GM12801 (cell line): ENCODE results near the gene PIAS1.

Source experiments
- TF ChIP-seq, protein P1 (sequence below): IDR thresholded peaks from one replicate; pipeline ENCODE4 v1.5.1; 2011; ENCODE audit warnings: control low read depth; ENCODE audit not compliant: insufficient read length; ENCODE audit errors: extremely low read depth

PIAS1 gene

GRCh38 chr15:68053001-68053400 is 1.1 kb upstream of the PIAS1 start:
- TF ChIP-seq, protein P1, sequence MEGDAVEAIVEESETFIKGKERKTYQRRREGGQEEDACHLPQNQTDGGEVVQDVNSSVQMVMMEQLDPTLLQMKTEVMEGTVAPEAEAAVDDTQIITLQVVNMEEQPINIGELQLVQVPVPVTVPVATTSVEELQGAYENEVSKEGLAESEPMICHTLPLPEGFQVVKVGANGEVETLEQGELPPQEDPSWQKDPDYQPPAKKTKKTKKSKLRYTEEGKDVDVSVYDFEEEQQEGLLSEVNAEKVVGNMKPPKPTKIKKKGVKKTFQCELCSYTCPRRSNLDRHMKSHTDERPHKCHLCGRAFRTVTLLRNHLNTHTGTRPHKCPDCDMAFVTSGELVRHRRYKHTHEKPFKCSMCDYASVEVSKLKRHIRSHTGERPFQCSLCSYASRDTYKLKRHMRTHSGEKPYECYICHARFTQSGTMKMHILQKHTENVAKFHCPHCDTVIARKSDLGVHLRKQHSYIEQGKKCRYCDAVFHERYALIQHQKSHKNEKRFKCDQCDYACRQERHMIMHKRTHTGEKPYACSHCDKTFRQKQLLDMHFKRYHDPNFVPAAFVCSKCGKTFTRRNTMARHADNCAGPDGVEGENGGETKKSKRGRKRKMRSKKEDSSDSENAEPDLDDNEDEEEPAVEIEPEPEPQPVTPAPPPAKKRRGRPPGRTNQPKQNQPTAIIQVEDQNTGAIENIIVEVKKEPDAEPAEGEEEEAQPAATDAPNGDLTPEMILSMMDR, result no peak

DNA sequence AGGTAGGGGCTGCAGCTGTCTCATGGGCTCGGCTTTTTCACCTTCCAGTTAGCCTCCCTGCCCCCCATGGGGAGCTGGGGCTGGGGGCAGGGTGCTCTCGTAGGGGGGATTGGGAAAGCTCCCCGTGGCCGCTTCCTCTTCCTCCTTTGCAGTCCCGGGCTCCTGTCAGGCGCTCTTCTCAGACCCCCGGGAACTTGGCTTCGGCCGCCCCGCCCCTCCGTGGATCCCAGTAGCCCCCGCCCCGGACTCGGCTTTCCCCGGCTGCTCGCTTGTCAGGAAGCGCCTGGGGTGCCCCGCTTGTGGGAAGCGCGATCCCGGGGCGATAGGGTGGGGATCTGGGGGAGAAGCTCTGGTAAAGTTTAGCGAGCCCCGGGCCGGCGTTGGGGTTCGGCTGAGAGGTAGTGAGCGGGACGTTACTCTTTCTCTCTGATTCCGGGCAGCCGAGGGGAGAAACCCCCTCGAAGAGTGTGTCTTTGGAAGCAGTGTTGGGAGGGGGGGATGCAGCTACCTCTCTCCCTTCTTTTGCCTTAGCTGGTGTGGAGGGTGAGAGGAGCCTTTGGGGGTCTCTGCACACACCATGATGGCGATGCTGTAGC is 611 bp downstream of the PIAS1 start:
- TF ChIP-seq, protein P1, result no peak

GRCh38 chr15:68055224-68055705 is 1.1 kb downstream of the PIAS1 start:
- TF ChIP-seq, protein P1, result no peak

DNA sequence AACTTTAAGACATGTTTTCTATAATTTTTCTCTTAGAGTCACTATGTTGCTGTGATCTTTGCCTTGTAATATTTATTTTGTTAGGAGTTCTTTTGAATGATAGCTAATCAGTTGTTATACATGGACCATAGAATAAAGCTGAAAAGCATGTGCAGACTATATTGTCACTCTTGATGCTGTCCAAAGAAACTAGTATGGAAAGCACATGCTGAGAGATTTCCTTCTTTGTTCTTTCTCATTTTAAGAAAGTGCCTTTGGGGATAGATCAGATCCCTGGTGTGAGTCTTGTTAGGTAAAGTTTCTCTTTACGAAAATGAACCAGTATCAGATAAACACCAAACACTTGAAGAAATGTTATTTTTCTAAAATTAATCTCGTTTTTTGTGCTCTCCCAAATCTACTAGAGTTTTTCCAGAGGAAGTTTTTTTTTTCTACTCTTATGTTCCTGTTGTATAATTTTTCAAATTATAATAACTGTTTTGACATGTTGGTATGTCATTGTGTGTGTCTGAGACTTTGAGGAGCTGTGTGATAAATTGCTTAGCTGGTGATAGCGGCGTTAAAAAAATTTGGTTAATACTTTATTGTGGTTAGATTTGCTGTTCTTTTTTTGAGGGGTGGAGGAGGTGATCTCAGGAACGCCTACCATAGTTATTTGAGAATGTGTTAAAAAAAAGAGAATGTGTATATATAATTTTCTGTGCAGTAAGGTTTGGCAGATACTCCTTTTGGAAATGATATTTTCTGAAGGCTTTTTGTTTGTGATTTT is 2.2 kb downstream of the PIAS1 start:
- TF ChIP-seq, protein P1, result no peak

GRCh38 chr15:68057034-68057433 is 2.9 kb downstream of the PIAS1 start:
- TF ChIP-seq, protein P1, result no peak

- TF ChIP-seq, protein P1, result no peak
Observed at GRCh38 chr15:68057758-68058157, 3.6 kb downstream of the PIAS1 start.

DNA sequence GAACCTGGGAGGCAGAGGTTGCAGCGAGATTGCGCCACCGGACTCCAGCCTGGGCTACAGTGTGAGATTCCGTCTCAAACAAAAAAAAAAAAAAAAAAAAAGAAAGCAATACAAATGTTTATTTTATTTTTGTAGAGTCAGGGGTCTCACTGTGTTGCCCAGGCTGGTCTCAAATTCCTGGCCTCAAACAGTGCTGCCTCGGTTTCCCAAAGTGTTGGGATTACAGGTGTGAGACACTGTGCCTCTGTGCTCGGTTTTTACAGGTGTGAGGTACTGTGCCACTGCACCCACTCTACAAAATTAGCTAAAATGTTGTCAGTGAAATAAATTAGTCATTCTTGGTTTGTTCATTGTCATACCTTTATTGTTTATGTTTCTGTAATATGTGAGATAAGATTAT is 5.5 kb downstream of the PIAS1 start:
- TF ChIP-seq, protein P1, result no peak
